Measurements from ENCODE around the gene DNAJC25.
A peak's percentile ranks its signal among the peaks of the same experiment; 100 is the strongest.
"Not testable (repeated sequence)": the region's sequence is repeated elsewhere in the genome, so short reads cannot be mapped to it uniquely, and the experiment has no call there.

DNAJC25 gene

DNA sequence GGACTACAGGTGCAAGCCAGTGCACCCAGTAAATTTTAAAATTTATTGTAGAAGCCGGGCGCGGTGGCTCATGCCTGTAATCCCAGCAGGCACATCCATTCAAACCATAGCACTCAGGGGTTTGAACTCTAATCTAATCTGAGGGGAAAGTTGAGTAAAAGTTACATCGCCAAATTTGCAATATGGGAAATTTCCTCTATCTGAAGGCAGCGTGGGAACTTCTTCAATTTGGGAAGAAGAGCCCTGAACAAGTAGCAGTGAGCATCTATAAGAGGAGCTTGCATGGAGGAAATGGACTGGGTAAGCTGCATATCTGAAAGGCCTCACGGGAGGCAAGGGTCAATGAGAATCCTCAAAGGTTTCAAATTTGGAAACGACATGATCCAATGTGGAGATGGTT is 2.7 kb upstream of the DNAJC25 start:
- DNase-seq: no peak

DNA sequence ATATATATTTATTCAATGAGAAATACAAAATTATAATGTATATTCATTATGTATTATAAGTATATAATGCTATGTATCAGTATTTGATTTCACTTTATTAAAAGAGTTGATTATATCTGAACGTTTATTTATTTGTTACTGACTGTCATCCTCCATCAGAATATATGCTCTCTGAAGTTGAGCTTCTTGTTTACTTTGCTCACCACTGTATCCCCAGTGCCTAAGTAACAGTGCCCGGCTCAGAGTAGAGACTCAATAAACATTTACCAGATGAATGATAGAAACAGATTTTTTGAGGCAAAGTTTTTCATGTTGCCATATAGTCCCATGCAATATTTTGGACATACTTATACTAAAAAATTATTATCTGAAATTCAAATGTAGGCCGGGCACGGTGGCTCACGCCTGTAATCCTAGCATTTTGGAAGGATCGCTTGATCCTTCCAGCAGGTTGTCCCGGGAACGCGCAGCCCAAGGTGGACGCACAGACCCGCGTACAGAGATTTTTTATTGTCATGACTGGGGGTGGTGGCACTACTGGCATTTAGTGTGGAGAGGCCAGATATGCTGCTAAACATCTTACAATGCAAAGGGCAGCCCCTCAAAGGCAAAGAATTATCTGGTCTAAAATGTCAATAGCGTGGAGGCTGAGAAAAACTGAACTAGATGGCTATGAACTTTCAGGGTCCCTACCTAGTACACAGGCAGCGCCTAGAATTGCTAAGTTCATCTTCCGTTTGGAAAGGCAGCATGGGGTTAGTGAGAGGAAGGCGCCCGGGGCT is 761 bp upstream of the DNAJC25 start:
- DNase-seq: no peak

GRCh38 chr9:111630964-111631213 is 245 bp upstream of the DNAJC25 start:
- no peak for DNase-seq

- no peak for DNase-seq
Observed at GRCh38 chr9:111632060-111632459, 926 bp downstream of the DNAJC25 start.

DNA sequence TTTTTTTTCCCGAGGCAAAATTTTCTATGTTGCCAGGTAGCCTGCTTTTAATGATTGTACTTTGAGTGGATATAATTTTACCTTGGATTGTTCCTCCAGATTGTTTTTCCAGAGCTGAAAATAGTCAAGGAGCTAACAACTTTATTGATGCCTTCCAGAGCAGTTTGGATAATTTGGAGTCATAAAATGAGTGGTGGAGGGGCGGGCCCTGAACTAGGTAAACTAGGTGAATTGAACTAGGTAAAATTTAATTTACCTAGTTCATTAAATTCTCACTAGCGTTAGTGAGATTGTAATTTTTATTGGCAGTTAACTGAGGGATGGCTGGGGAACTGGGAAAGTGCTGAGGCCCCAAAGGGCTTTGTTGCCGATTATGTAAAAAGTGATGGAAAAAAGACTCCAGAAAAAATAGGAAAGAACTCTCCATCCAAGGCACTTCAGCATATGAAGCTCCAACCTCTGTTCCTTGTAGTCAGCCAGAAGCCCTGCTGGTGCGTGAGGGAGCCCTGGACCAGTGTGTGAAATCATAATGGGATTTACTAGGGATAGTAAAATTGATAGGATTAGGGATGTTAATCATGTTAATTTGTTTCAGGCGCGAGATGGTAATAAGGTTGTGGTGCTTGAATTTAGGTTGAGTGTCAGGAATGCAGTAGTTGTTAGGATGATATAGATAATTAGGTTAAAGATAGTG is 1.7 kb downstream of the DNAJC25 start:
- DNase-seq: no peak

DNA sequence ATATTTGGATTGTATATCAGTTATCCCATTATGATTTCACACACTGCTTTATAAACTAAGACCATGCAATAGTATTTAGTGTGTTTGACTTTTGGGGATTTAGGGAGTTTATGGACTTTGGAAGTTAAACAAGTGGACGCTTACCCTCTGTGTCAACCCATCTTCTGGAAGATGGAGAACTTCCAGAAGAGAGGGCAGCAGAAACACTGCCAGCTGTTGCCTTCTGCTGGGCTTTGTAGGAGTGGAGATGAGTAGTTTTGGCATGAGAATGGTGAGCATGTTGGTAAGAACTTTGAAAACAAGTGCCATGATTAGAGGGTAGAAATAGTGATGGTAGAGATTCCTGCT is 2.2 kb downstream of the DNAJC25 start:
- DNase-seq: no peak

- DNase-seq: no peak
Observed at GRCh38 chr9:111634860-111635259, 3.7 kb downstream of the DNAJC25 start.

DNA sequence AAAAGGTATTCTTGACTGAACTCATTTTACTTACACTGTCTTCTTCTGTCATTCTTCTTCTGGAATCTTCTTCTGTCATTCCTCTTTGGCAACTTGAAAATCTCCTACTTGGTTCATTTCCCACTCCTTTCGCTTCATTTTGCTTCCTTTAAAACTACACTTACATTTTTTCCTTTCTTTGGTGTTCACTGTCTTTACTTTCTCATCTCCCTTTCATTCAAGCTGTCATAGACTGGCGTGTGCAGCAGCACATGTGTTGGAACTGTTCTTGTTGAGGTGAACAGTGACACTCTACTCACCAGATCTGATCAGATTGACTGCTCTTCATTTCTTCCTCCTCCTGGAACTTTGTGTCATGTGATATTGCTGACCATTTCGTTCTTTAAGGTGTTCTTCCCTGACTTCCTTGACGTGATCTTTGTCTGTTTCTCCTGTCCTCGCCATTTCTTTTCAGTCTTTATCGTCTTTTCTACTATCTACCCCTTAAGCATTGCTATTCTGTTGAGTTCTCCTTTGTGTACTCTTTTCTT is 6.4 kb downstream of the DNAJC25 start:
- DNase-seq: no peak

DNA sequence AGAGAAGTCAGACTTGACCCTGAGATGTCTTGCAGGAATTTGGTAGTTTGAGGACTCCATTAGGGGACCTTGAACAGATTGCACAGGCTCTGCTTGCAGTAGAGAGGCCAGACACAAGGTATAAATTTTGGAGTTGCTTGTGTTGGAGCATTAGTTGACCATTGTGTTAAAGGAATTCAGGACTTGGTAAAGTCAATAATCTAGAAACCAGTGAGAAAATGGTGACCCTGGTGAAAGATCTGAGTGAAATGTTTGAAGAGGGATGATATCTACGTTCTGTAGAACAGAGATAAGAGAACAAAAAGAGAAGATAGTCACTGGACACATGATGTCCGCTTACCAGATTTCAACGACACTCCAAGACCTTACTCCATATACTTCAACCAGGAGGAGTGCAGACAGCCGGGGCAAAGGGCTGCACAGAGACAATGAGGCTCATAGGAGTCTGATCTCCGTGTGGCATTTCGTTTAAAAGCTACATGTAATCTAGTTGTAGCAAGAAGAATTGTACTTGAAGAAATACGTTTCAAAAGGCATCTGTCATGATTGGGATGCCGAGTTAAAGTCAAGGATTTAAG is 13.2 kb downstream of the DNAJC25 start:
- no peak for DNase-seq

GRCh38 chr9:111645806-111646205 is 14.7 kb downstream of the DNAJC25 start:
- DNase-seq: no peak

- DNase-seq: no peak
Observed at GRCh38 chr9:111646417-111646816, 15.3 kb downstream of the DNAJC25 start.

DNA sequence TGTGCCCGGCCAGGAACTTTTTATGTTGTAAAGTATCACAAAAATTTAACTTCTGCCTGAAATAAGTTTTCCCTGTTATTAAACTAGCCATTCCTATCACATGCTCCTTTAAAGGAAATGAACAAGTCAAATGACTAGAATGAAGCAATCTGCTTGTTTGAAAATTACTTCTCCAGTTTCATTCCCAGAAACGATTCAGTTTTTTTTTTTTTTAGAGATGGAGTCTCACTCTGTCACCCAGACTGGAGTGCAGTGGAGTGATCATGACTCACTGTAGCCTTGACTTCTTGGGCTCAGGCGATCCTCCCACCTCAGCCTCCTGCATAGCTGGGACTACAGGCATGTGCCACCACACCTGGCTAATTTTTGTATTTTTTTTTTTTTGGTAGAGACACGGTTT is 16.9 kb downstream of the DNAJC25 start:
- DNase-seq: no peak

DNA sequence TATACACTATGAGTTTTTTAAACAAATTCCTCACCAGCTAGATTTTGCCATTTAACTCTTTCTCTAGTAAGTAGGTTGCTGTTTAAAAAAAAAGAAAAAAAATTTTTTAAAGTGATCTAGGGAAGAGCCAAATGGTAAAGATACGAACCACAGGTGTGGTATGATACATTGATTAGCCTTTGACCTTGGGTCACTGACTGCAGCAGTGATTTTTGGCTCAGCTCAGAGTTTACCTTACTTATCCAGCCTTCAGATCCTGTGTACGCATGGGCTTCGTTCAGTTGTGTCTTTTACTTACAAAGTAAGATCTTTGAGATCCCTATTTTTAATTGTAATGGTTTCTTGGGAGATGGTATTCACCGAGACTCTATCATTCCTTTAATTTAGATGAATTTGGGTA is 17.9 kb downstream of the DNAJC25 start:
- no peak for DNase-seq

- DNase-seq: no peak
Observed at GRCh38 chr9:111657051-111657450, 25.9 kb downstream of the DNAJC25 start.

DNA sequence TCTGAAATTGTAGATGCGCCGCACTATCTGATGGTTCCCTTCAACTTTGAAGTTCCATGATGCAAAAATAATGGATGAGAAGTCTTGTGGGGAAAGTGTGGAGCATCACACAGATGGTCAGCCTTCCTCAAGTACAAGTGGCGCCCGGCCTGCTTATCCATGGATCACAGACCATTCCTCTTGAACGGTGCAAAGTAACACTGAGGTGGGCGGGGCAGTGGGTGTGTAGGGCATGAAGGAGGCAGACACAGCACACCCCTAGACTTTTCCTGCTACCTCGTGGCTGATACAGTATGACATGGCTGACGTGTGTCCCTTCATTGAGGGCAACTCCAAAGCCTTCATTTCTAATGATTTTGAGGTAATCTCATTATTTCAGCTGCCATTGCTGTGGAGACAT is 27.8 kb downstream of the DNAJC25 start:
- DNase-seq: no peak

DNA sequence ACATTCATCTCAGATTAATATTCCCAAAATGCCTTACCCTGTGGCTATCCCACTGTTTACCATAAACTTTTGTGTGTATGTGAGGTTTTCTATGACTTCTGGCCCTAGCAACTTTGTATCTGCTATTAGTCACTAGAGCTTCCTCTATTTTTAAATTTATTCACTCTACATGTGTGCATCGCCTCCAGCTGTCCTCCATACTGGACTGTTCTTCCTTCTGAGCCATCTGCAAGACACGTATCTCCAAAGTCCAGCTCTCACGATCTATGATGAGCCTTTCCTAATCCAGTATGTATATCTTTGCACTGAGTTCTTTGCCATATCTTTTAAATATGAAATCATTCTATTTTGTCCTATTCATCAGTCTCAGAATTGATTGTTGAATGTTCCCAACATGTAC is 28.6 kb downstream of the DNAJC25 start:
- no peak for DNase-seq

- DNase-seq: peak; percentile 75
Observed at GRCh38 chr9:111661150-111661801, 30.1 kb downstream of the DNAJC25 start, which contains the start of gene GNG10. Gene GNG10 (plus strand): TSS chr9:111661605. CDS start chr9:111661635, 30 bp downstream.

DNA sequence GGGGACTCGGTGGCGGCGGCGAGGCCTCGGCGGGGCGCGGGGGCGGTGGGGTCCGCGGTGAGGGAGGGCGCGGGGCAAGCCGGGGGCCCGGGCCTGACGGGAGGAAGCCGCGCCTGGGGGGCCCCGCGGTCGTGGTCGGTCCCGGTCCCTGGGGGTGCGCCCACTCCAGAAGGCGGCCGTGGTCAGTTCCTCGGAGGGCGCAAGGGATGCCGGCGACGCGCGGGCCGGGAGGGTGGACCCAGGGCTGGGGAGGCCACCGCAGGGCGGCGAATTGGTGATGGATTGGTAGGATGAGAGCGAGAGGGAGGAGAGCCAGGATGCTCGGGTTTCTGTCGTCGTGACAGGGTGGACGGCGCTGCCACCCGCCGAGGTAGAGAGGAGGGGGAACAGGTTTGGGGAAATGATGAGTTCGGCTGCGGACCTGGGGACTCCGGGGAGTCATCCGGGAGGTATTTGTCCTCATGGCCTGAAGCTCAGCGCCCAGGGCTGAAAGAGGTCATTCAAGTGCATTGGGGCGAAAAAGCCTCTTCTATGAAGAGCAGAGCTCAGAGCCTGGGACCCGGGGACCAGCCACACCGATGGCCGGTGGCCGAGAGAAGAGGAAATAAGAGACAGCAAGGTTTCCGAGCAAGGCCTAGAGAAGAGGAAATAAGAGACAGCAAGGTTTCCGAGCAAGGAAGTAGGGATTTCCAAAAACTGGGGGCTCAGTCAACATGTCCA is 30.8 kb downstream of the DNAJC25 start:
- DNase-seq: peak; percentile 41

GRCh38 chr9:111662576-111663300 is 31.6 kb downstream of the DNAJC25 start:
- DNase-seq: peak; percentile 40

- no peak for DNase-seq
Observed at GRCh38 chr9:111663301-111663823, 32.2 kb downstream of the DNAJC25 start.

DNA sequence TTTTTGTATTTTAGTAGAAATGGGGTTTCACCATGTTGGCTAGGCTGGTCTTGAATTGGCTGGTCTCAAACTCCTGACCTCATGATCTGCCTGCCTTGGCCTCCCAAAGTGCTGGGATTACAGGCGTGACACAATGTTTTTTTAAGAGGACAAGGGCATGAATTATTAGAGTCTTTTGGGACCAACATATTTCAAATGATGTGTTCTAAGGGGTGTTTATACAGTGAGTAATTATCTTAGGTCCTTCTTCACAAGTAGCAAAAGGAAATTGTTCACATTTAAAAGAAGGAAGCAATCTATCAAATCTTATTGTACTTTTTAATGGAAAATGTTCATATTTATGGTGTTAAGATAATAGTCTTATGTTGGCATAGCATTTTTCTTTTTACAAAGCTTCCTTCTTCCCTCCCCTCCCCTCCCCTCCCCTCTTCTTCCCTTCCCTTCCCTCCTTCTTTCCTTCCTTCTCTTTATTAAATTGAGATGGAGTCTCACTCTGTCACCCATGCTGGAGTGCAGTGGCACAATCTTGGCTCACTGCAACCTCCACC is 37.0 kb downstream of the DNAJC25 start:
- no peak for DNase-seq

GRCh38 chr9:111668601-111669000 is 37.5 kb downstream of the DNAJC25 start:
- not testable (repeated sequence) for DNase-seq
